Left lung (tissue), 10 donors: ENCODE results near the gene C1orf174. TPM values are rescaled to one million over a fixed set of nuclear protein-coding genes. Genes with fewer than 3 reads are reported as not detected.

Experiments used
- ATAC-seq: fragments of 200-7000 bp; cut with Tn5 transposase; one replicate; pipeline ENCODE4 v1.9.1; 2020; ENCODE audit warnings: moderate library complexity
- DNase-seq, 4 donors: peaks; one replicate each; pipeline ENCODE4 v3.0.0-alpha.2; 2013 to 2020
- H3K27ac ChIP-seq, 2 donors: fragments of 200-600 bp; sonication (generic) in 1 of 2; one replicate each; pipeline versions ENCODE4 v1.5.0 to v1.8.0; 2020 to 2021
- H3K27me3 ChIP-seq, 2 donors: fragments of 200-600 bp; sonication (generic) in 1 of 2; one replicate each; pipeline versions ENCODE4 v1.5.0 to v1.8.0; 2020 to 2021
- H3K36me3 ChIP-seq, 2 donors: fragments of 200-600 bp; sonication (generic) in 1 of 2; one replicate each; pipeline versions ENCODE4 v1.5.0 to v1.8.0; 2020 to 2021
- H3K4me1 ChIP-seq, 2 donors: fragments of 200-600 bp; one replicate each; pipeline ENCODE4 v1.8.0; 2021
- H3K4me3 ChIP-seq, 2 donors: fragments of 200-600 bp; sonication (generic) in 1 of 2; one replicate each; pipeline versions ENCODE4 v1.5.0 to v1.8.0; 2020 to 2021; ENCODE audit warnings: mild to moderate bottlenecking in 1 of 2
- H3K9me3 ChIP-seq, 2 donors: fragments of 200-600 bp; sonication (generic) in 1 of 2; one replicate each; pipeline versions ENCODE4 v1.5.0 to v1.8.0; 2020 to 2021
- CTCF ChIP-seq, 2 donors: fragments of 200-600 bp; sonication (generic) in 1 of 2; IDR thresholded peaks; one replicate each; pipeline versions ENCODE4 v1.5.0 to v1.8.0; 2021; ENCODE audit warnings: antibody characterized with exemption in 2 of 2
- intact Hi-C, 2 donors: fragments of 100-400 bp; cut with DNase I; formaldehyde crosslinking; loops; one replicate each; pipeline versions ENCODE4 v1.11.2 to v1.14.2; 2022
- polyA plus RNA-seq, 6 donors: library from polyadenylated mRNA; unstranded; fragments of 120-200 nt; gene quantifications; one replicate each; pipeline ENCODE4 v1.2.1, GENCODE V29; 2013; ENCODE audit not compliant: insufficient read length in 6 of 6
- total RNA-seq, 2 donors: library from RNA; stranded (reverse); fragmentation: NEBNext Ultra II Directional; extraction: Animal tissue kit (Norgen Biotek cat#: 25700); gene quantifications; one replicate each; pipeline ENCODE4 v1.2.1, GENCODE V29; 2021
- donor health status: DM: no; HTN: yes; CAD: no.
- donor health status: DM: no; HTN: no; CAD: no.

Gene C1orf174
- total and polyA plus RNA-seq, 8 donors, result 19.3 to 29.5 (median 24.7) TPM

GRCh38 chr1:3842912-3843311 is 57.2 kb downstream of the C1orf174 start:
- H3K27ac ChIP-seq, result no peak overlapping the region
- no peak for TF ChIP-seq CTCF (IDR thresholded peaks at IDR 0.05)
- H3K27me3 ChIP-seq, result no peaks in the 10 kb centered on the region
- H3K4me3 ChIP-seq, result no peak overlapping the region
- DNase-seq (no peak), ATAC-seq (no peak)
- no peaks in the 10 kb centered on the region for H3K4me1 ChIP-seq
- intact Hi-C loops, result no loop called here
- peaks cover 0 to 4% of the 10 kb centered on the region in 2 donors for H3K9me3 ChIP-seq
- peaks cover 0 to 94% of the 10 kb centered on the region in 2 donors for H3K36me3 ChIP-seq

GRCh38 chr1:3841491-3841890 is 58.6 kb downstream of the C1orf174 start:
- intact Hi-C loops, result no loop called here
- no peak for TF ChIP-seq CTCF (IDR thresholded peaks at IDR 0.05)
- H3K27ac ChIP-seq, result no peak overlapping the region
- DNase-seq (no peak), ATAC-seq (no peak)
- H3K9me3 ChIP-seq, result peaks cover 0 to 17% of the 10 kb centered on the region in 2 donors
- peaks cover 0 to 94% of the 10 kb centered on the region in 2 donors for H3K36me3 ChIP-seq
- no peaks in the 10 kb centered on the region for H3K4me1 ChIP-seq
- H3K4me3 ChIP-seq, result no peak overlapping the region
- no peaks in the 10 kb centered on the region for H3K27me3 ChIP-seq

Other genes starting within 250 kb of the C1orf174 start
- 1 to 10 TPM; 1.8 to 2.7 TPM for gene TP73, start 247.8 kb downstream of the C1orf174 start, total RNA-seq
- gene TP73, start 247.8 kb downstream of the C1orf174 start, polyA plus RNA-seq, result 1 to 10 TPM; 1.6 to 2.1 (median 2.0) TPM
- gene CCDC27, start 147.8 kb downstream of the C1orf174 start, total RNA-seq, result not detected
- gene CCDC27, start 147.8 kb downstream of the C1orf174 start, polyA plus RNA-seq, result under 1 TPM; 0.17 to 0.31 (median 0.25) TPM
- 1 to 10 TPM; 6.5 TPM for gene SMIM1, start 127.5 kb downstream of the C1orf174 start, total RNA-seq
- gene SMIM1, start 127.5 kb downstream of the C1orf174 start, polyA plus RNA-seq, result 1 to 10 TPM; 1.6 to 7.4 (median 4.4) TPM
- gene LRRC47, start 103.8 kb downstream of the C1orf174 start, total RNA-seq, result 10 to 100 TPM; 34.2 to 36.6 TPM
- gene LRRC47, start 103.8 kb downstream of the C1orf174 start, polyA plus RNA-seq, result 10 to 100 TPM; 49.4 to 66.4 (median 53.0) TPM
- gene CEP104, start 43.1 kb downstream of the C1orf174 start, total RNA-seq, result 10 to 100 TPM; 44.8 to 49.5 TPM
- 10 to 100 TPM; 32.5 to 44.8 (median 34.4) TPM for gene CEP104, start 43.1 kb downstream of the C1orf174 start, polyA plus RNA-seq
- gene DFFB, start 42.8 kb downstream of the C1orf174 start, total RNA-seq, result 1 to 10 TPM; 5.4 to 8.9 TPM
- gene DFFB, start 42.8 kb downstream of the C1orf174 start, polyA plus RNA-seq, result 10 to 100 TPM in 5 of 6 donors, 1 to 10 TPM in 1; 9.6 to 14.7 (median 11.9) TPM